Ovary (tissue), 3 donors: Measurements from ENCODE around the gene SPATA25.

Experiments used
- CTCF ChIP-seq, 3 donors: fragments of 450-650 bp in 2 of 3; fragments of 200-600 bp in 1 of 3; IDR thresholded peaks; one replicate each; pipeline versions ENCODE4 v1.5.1 to v1.8.0; 2016 to 2022; ENCODE audit warnings: antibody characterized with exemption in 3 of 3, mild to moderate bottlenecking in 1 of 3
- EP300 ChIP-seq: sonication (generic); formaldehyde crosslinking; IDR thresholded peaks from one replicate; pipeline ENCODE4 v1.6.1; 2017; ENCODE audit warnings: antibody characterized with exemption
- POLR2A ChIP-seq: fragments of 450-650 bp; IDR thresholded peaks from one replicate; pipeline ENCODE4 v1.6.1; 2017; ENCODE audit warnings: antibody characterized with exemption, mild to moderate bottlenecking, moderate library complexity
- donor health status: DM: no; HTN: no; CAD: no.

- TF ChIP-seq POLR2A (no peak), CTCF (IDR thresholded peaks at IDR 0.05) (no peak), EP300 (no peak)
Measured at GRCh38 chr20:45905505-45906079, 18.2 kb upstream of the SPATA25 start.
